Left kidney (tissue), 1 donor: ENCODE measurements around the gene SLC29A1. TPM values are rescaled to one million over a fixed set of nuclear protein-coding genes. Genes with fewer than 3 reads are reported as not detected.

ENCODE experiments used
- polyA plus RNA-seq: library from polyadenylated mRNA; unstranded; fragments of 120-200 nt; gene quantifications from one replicate; pipeline ENCODE4 v1.2.1, GENCODE V29; 2013; ENCODE audit not compliant: insufficient read length

The SLC29A1 gene
- polyA plus RNA-seq, 1 donor = 30.8 TPM

Other genes with a start within 250 kb of the SLC29A1 start
- 33.7 TPM for gene MRPL14, start 96.1 kb upstream of the SLC29A1 start, polyA plus RNA-seq
- 34.8 TPM for gene TMEM63B, start 96.0 kb upstream of the SLC29A1 start, polyA plus RNA-seq
- 0.23 TPM for gene CAPN11, start 64.8 kb upstream of the SLC29A1 start, polyA plus RNA-seq
- gene MYMX, start 6.7 kb upstream of the SLC29A1 start, polyA plus RNA-seq = 0.62 TPM
- 1,241 TPM for gene HSP90AB1, start 23.5 kb downstream of the SLC29A1 start, polyA plus RNA-seq
- gene SLC35B2, start 33.9 kb downstream of the SLC29A1 start, polyA plus RNA-seq = 46.7 TPM
- 9.6 TPM for gene NFKBIE, start 42.0 kb downstream of the SLC29A1 start, polyA plus RNA-seq
- 0.88 TPM for gene TMEM151B, start 46.9 kb downstream of the SLC29A1 start, polyA plus RNA-seq
- 16.9 TPM for gene AARS2, start 89.8 kb downstream of the SLC29A1 start, polyA plus RNA-seq
- not detected for gene SPATS1, start 119.1 kb downstream of the SLC29A1 start, polyA plus RNA-seq
- gene CDC5L, start 164.1 kb downstream of the SLC29A1 start, polyA plus RNA-seq = 43.7 TPM